Measurements from ENCODE around the gene PLCE1. TPM values are rescaled to one million over a fixed set of nuclear protein-coding genes. Genes with fewer than 3 reads are reported as not detected.

The PLCE1 gene
- total and polyA plus RNA-seq, 2 of the 4 experiments (the other 2 are of a cell fraction) = 2.2 to 4.5 TPM

GRCh38 chr10:94013331-94013760 lies 19.6 kb downstream of the PLCE1 start:
- Histone ChIP-seq H2BK120ac (ENCODE audit: low read depth, low read length) (no peak overlapping the region), H3K79me1 (ENCODE audit: low read depth in 1 of 2, low read length in 2 of 2) (no peaks in the 10 kb centered on the region), H3K56ac (ENCODE audit: extremely low read depth, insufficient read depth, low read length) (no peak overlapping the region), H3K27me3 (ENCODE audit: control insufficient read depth, insufficient read depth, low read length) (no peaks in the 10 kb centered on the region), H3K23ac (ENCODE audit: low read depth, low read length) (no peak overlapping the region), H2AFZ (replicated peaks; ENCODE audit: low read length, poor library complexity) (no peak overlapping the region), H3K9me3 (ENCODE audit: control insufficient read depth, insufficient read depth, low read length) (no peaks in the 10 kb centered on the region; the same call in 1 of the 2 replicates), H2BK5ac (ENCODE audit: low read depth, low read length, poor library complexity, severe bottlenecking) (no peak overlapping the region), H3K27ac (ENCODE audit: insufficient read depth, low read length) (no peak overlapping the region), H2BK20ac (ENCODE audit: low read depth, low read length) (no peak overlapping the region), H3K4me3 (ENCODE audit: insufficient read depth, low read depth, low read length) (no peak overlapping the region), H3K9me1 (ENCODE audit: insufficient read depth, low read length) (no peaks in the 10 kb centered on the region), H2AK5ac (ENCODE audit: low read depth, low read length) (no peak overlapping the region), H4K5ac (ENCODE audit: low read depth, low read length) (no peak overlapping the region), H2BK15ac (ENCODE audit: low read depth, low read length) (no peak overlapping the region), H3K36me3 (ENCODE audit: control insufficient read depth, insufficient read depth, low read length) (no peaks in the 10 kb centered on the region), H3K14ac (replicated peaks; ENCODE audit: low read depth, low read length) (no peak overlapping the region; the same call in 1 of the 2 replicates), H3K9ac (ENCODE audit: low read depth, low read length) (no peak overlapping the region), H4K8ac (ENCODE audit: low read depth in 2 of 2, low read length in 2 of 2) (no peak overlapping the region), H4K91ac (ENCODE audit: insufficient read depth, low read depth, low read length) (no peak overlapping the region), H3K18ac (ENCODE audit: low read depth, low read length) (no peak overlapping the region), H4K20me1 (ENCODE audit: insufficient read depth, low read length) (no peaks in the 10 kb centered on the region), H2AK9ac (replicated peaks; ENCODE audit: low read depth, low read length, poor library complexity) (no peak overlapping the region), H3K4me1 (ENCODE audit: control insufficient read depth, insufficient read depth, low read length) (no peaks in the 10 kb centered on the region), H3K4me2 (ENCODE audit: low read depth, low read length) (no peak overlapping the region), H3K4ac (ENCODE audit: low read depth, low read length) (no peak overlapping the region)
- WGBS, 2 experiments (ENCODE audit: extremely low coverage in 2 of 2, insufficient read length in 1 of 2) = no CpG with 5 or more reads among the region's 1 CpG
- dilution Hi-C loops (cut with HindIII; ENCODE audit: low sequenced_read_pairs, unreplicated experiment) (no loop called here), in situ Hi-C loops (cut with MboI; ENCODE audit: low sequenced_read_pairs) (no loop called here), intact Hi-C loops (cut with micrococcal nuclease) (no loop called here)
- DNase-seq = no peak
- POLR2A ChIA-PET (ENCODE audit: unreplicated experiment) = no interaction called here
- ATAC-seq (ENCODE audit: low read depth) = no peak
- TF ChIP-seq SMC3 (IDR thresholded peaks at IDR 0.05; ENCODE audit: low read depth, low read length) (no peak), CHD1 (IDR thresholded peaks at IDR 0.05; ENCODE audit: low read depth, low read length) (no peak), MAZ (IDR thresholded peaks at IDR 0.05; ENCODE audit: borderline replicate concordance, low read depth, low read length) (no peak), MXI1 (IDR thresholded peaks at IDR 0.05; ENCODE audit: borderline replicate concordance, low read depth, low read length) (no peak), NFE2L2 (IDR thresholded peaks at IDR 0.05; ENCODE audit: low read depth, low read length) (no peak)
- CTCF ChIA-PET = no interaction called here
- BruUV-seq (replicated peaks) = no TSS peak
